WTC11 (cell line): ENCODE measurements around the gene PGM3. TPM values are rescaled to one million over a fixed set of nuclear protein-coding genes. Genes with fewer than 3 reads are reported as not detected.

Experiments used
- ATAC-seq: fragments of 200-7000 bp; cut with Tn5 transposase; 2 replicates; pipeline ENCODE4 v1.10.0; 2021; ENCODE audit warnings: mild to moderate bottlenecking, moderate library complexity
- CTCF ChIA-PET: fragments of 300-600 bp; sonication (Branson Sonifier 250); formaldehyde crosslinking; loops from one replicate; lab custom pipeline; 2021; ENCODE audit warnings: antibody characterized with exemption; lab: Charles Lee
- POLR2A ChIA-PET: fragments of 350-600 bp; sonication (Branson Sonifier 250); formaldehyde crosslinking; loops from one replicate; lab custom pipeline; 2021; ENCODE audit warnings: antibody characterized with exemption; lab: Charles Lee
- DNase-seq: peaks from one replicate; pipeline ENCODE4 v3.0.0; 2021; ENCODE audit warnings: low spot score
- H3K27ac Mint-ChIP-seq: 2 replicates; pipeline ENCODE4 v1.8.0; 2021; ENCODE audit warnings: mixed read lengths
- H3K27me3 Mint-ChIP-seq: 2 replicates; pipeline ENCODE4 v1.8.0; 2021; ENCODE audit warnings: low read depth, mild to moderate bottlenecking, moderate library complexity, mixed read lengths
- H3K36me3 Mint-ChIP-seq: 2 replicates; pipeline ENCODE4 v1.8.0; 2021; ENCODE audit warnings: mixed read lengths
- H3K4me1 Mint-ChIP-seq: 2 replicates; pipeline ENCODE4 v1.8.0; 2022; ENCODE audit warnings: mixed read lengths
- H3K4me3 Mint-ChIP-seq: 2 replicates; pipeline ENCODE4 v1.8.0; 2021; ENCODE audit warnings: mild to moderate bottlenecking, moderate library complexity, mixed read lengths
- H3K9me3 Mint-ChIP-seq: 2 replicates; pipeline ENCODE4 v1.8.0; 2021; ENCODE audit warnings: mixed read lengths
- ATF1 ChIP-seq: sonication (generic); formaldehyde crosslinking; IDR thresholded peaks from 2 replicates; pipeline ENCODE4 v1.8.1; 2023; ENCODE audit warnings: mild to moderate bottlenecking, moderate library complexity, missing genetic modification reagents
- ESRRA ChIP-seq: sonication (generic); formaldehyde crosslinking; IDR thresholded peaks from 2 replicates; pipeline ENCODE4 v1.8.1; 2022; ENCODE audit warnings: mild to moderate bottlenecking, missing genetic modification reagents, borderline replicate concordance
- FOXP1 ChIP-seq: sonication (generic); formaldehyde crosslinking; IDR thresholded peaks from 2 replicates; pipeline ENCODE4 v1.8.0; 2022; ENCODE audit warnings: missing genetic modification reagents, mild to moderate bottlenecking, moderate library complexity, borderline replicate concordance
- GABPB1 ChIP-seq: sonication (generic); formaldehyde crosslinking; IDR thresholded peaks from 2 replicates; pipeline ENCODE4 v1.8.1; 2023; ENCODE audit warnings: mild to moderate bottlenecking, missing genetic modification reagents
- HMGA2 ChIP-seq: fragments of 250-450 bp; sonication (Bioruptor Pico); IDR thresholded peaks from 2 replicates; pipeline ENCODE4 v1.4.0; 2021; ENCODE audit warnings: mild to moderate bottlenecking, moderate library complexity
- NFATC4 ChIP-seq: fragments of 250-450 bp; sonication (Bioruptor Pico); IDR thresholded peaks from 2 replicates; pipeline ENCODE4 v1.9.0; 2021; ENCODE audit warnings: mild to moderate bottlenecking
- PRRX2 ChIP-seq: fragments of 250-450 bp; sonication (Bioruptor Pico); IDR thresholded peaks from 2 replicates; pipeline ENCODE4 v1.8.0; 2021; ENCODE audit warnings: mild to moderate bottlenecking
- RELA ChIP-seq: sonication (generic); formaldehyde crosslinking; IDR thresholded peaks from 2 replicates; pipeline ENCODE4 v1.8.1; 2022; ENCODE audit warnings: missing genetic modification reagents, mild to moderate bottlenecking, borderline replicate concordance
- SMAD4 ChIP-seq: sonication (generic); formaldehyde crosslinking; IDR thresholded peaks from 2 replicates; pipeline ENCODE4 v1.8.0; 2022; ENCODE audit warnings: mild to moderate bottlenecking, missing genetic modification reagents
- ZNF232 ChIP-seq: sonication (generic); formaldehyde crosslinking; IDR thresholded peaks from 2 replicates; pipeline ENCODE4 v1.8.0; 2022; ENCODE audit warnings: mild to moderate bottlenecking, missing genetic modification reagents
- total RNA-seq: library from RNA; stranded (reverse); gene quantifications from 3 replicates; pipeline ENCODE4 v1.2.3, GENCODE V29; 2021
- TF ChIP-seq, protein P1 (sequence below): sonication (generic); formaldehyde crosslinking; IDR thresholded peaks from 2 replicates; pipeline ENCODE4 v1.8.1; 2022; ENCODE audit warnings: mild to moderate bottlenecking, moderate library complexity, missing genetic modification reagents
- TF ChIP-seq, protein P2 (sequence below): sonication (generic); formaldehyde crosslinking; IDR thresholded peaks from 2 replicates; pipeline ENCODE4 v1.8.0; 2022; ENCODE audit warnings: mild to moderate bottlenecking, missing genetic modification reagents
- TF ChIP-seq, protein P3 (sequence below): sonication (generic); formaldehyde crosslinking; IDR thresholded peaks from 2 replicates; pipeline ENCODE4 v1.8.1; 2023; ENCODE audit warnings: mild to moderate bottlenecking, missing genetic modification reagents, moderate library complexity
- TF ChIP-seq, protein P4 (sequence below): sonication (generic); formaldehyde crosslinking; IDR thresholded peaks from 2 replicates; pipeline ENCODE4 v1.8.1; 2023; ENCODE audit warnings: mild to moderate bottlenecking, missing genetic modification reagents

The PGM3 gene
- total RNA-seq, 1 experiment from 2014 or later, result 70.0 TPM

DNA sequence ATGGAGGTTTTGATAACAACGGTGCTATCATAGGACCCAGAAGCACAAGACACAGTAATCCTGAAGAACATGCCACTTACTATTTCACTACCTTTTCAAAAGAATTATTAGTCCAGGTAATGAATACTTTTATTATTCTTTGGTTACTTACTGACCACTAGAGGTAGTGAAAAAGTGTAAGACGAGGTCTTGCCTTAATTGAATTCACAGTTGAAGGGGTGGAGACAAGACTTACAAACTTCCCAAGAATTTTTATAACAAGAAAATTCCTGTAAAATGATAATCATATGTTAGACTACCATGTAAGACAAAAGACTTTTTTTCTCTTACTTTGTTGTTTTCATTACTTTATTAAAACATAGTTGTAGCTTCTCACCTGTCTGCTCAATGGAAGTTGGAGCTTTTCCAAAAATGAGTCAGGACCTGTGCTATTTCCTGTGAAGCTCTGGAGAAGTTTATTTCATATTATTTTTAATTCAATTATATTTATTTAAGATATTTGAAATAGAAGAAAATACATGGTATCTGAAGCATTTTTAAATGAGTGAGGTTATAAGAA is 73.2 kb downstream of the PGM3 start:
- TF ChIP-seq, protein P1, sequence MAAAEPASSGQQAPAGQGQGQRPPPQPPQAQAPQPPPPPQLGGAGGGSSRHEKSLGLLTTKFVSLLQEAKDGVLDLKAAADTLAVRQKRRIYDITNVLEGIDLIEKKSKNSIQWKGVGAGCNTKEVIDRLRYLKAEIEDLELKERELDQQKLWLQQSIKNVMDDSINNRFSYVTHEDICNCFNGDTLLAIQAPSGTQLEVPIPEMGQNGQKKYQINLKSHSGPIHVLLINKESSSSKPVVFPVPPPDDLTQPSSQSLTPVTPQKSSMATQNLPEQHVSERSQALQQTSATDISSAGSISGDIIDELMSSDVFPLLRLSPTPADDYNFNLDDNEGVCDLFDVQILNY (CRISPR knock-in tag), result no peak
- TF ChIP-seq GABPB1 (CRISPR knock-in tag), result no peak
- TF ChIP-seq, protein P2, sequence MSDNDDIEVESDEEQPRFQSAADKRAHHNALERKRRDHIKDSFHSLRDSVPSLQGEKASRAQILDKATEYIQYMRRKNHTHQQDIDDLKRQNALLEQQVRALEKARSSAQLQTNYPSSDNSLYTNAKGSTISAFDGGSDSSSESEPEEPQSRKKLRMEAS, result no peak
- no peak for TF ChIP-seq SMAD4 (CRISPR knock-in tag)
- no peak for TF ChIP-seq FOXP1 (CRISPR knock-in tag)
- TF ChIP-seq NFATC4, result no peak
- TF ChIP-seq RELA (CRISPR knock-in tag), result no peak
- no peak for TF ChIP-seq ESRRA (CRISPR knock-in tag)
- TF ChIP-seq, protein P3, sequence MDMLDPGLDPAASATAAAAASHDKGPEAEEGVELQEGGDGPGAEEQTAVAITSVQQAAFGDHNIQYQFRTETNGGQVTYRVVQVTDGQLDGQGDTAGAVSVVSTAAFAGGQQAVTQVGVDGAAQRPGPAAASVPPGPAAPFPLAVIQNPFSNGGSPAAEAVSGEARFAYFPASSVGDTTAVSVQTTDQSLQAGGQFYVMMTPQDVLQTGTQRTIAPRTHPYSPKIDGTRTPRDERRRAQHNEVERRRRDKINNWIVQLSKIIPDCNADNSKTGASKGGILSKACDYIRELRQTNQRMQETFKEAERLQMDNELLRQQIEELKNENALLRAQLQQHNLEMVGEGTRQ (CRISPR knock-in tag), result no peak
- TF ChIP-seq HMGA2, result no peak
- DNase-seq (no peak), ATAC-seq (no peak)
- Mint-ChIP-seq H3K27ac (no peak overlapping the region), H3K27me3 (no peaks in the 10 kb centered on the region), H3K36me3 (peaks cover 9% of the 10 kb centered on the region), H3K4me1 (no peaks in the 10 kb centered on the region), H3K9me3 (no peaks in the 10 kb centered on the region), H3K4me3 (no peak overlapping the region)
- ChIA-PET CTCF (interaction anchor here (1.2 kb wide), 1 partner anchor 52 kb away, joined by 3 read pairs; the partner anchor contains the start of gene DOP1A), POLR2A (no interaction called here)

DNA sequence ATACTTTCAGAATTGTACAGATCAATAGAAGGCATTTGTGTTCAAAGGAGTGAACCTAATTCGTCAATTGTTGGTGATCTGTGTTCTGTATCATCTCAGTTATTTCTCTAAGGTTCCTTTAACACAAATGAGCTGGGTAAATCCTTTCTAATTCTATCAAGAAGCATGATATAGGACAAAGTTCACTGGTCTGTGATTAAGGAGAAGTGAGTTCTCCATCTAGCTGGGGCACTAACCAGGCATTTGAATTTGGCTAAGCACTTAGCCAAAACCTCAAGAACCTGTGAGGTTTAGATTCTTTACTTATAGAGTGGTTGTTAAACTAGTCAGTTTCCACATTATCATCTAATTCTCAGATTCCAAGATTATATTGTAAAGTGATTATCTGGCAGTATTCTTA is 75.3 kb downstream of the PGM3 start:
- no peaks in the 10 kb centered on the region for H3K4me1 Mint-ChIP-seq
- TF ChIP-seq PRRX2 (CRISPR knock-in tag), result no peak
- no peak for TF ChIP-seq ZNF232 (CRISPR knock-in tag)
- TF ChIP-seq, protein P4, sequence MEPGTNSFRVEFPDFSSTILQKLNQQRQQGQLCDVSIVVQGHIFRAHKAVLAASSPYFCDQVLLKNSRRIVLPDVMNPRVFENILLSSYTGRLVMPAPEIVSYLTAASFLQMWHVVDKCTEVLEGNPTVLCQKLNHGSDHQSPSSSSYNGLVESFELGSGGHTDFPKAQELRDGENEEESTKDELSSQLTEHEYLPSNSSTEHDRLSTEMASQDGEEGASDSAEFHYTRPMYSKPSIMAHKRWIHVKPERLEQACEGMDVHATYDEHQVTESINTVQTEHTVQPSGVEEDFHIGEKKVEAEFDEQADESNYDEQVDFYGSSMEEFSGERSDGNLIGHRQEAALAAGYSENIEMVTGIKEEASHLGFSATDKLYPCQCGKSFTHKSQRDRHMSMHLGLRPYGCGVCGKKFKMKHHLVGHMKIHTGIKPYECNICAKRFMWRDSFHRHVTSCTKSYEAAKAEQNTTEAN (CRISPR knock-in tag), result no peak
- TF ChIP-seq HMGA2, result no peak
- TF ChIP-seq ATF1 (CRISPR knock-in tag), result no peak
- no peaks in the 10 kb centered on the region for H3K9me3 Mint-ChIP-seq
- H3K27ac Mint-ChIP-seq, result no peak overlapping the region
- no peaks in the 10 kb centered on the region for H3K27me3 Mint-ChIP-seq
- H3K4me3 Mint-ChIP-seq, result no peak overlapping the region
- CTCF ChIA-PET, result interaction anchor here (1.3 kb wide), 1 partner anchor 52 kb away, joined by 3 read pairs; the partner anchor contains the start of gene UBE3D
- H3K36me3 Mint-ChIP-seq, result peaks cover 4% of the 10 kb centered on the region; the same call in 1 of the 2 replicates
- no peak for DNase-seq
- POLR2A ChIA-PET, result no interaction called here
- no peak for ATAC-seq

Other genes starting within 250 kb of the PGM3 start
- 14.0 to 17.4 TPM (median 14.7 TPM) in 3 replicates for gene UBE3D, start 127.4 kb downstream of the PGM3 start, total RNA-seq
- gene DOP1A, start 125.6 kb downstream of the PGM3 start, total RNA-seq, result 13.1 to 16.9 TPM (median 15.1 TPM) in 3 replicates
- 5.1 to 5.2 TPM (median 5.2 TPM) in 3 replicates for gene RWDD2A, start 92 bp upstream of the PGM3 start, total RNA-seq
- 4.1 to 5.3 TPM (median 4.3 TPM) in 3 replicates for gene ME1, start 237.8 kb upstream of the PGM3 start, total RNA-seq